Loucy (cell line): Measurements from ENCODE around the gene UQCR11.

Source experiments
- H2AFZ ChIP-seq: fragments of 200-600 bp; sonication (generic); 2 replicates; pipeline ENCODE4 v1.6.0; 2016; ENCODE audit warnings: antibody characterized with exemption, mild to moderate bottlenecking, low read length, moderate library complexity
- H3F3A ChIP-seq: fragments of 200-600 bp; 2 replicates; pipeline ENCODE4 v1.6.0; 2016; ENCODE audit warnings: antibody characterized with exemption, low read depth, mild to moderate bottlenecking
- H3K27me3 ChIP-seq: fragments of 200-600 bp; sonication (generic); 2 replicates; pipeline ENCODE4 v1.6.1; 2014; ENCODE audit warnings: low read length, mild to moderate bottlenecking; ENCODE audit not compliant: insufficient read depth, poor library complexity, severe bottlenecking
- H3K36me3 ChIP-seq: fragments of 200-600 bp; sonication (generic); 2 replicates; pipeline ENCODE4 v1.6.1; 2016; ENCODE audit warnings: low read length; ENCODE audit not compliant: insufficient read depth
- H3K4me1 ChIP-seq: fragments of 200-600 bp; sonication (generic); 2 replicates; pipeline ENCODE4 v1.5.1; 2014; ENCODE audit warnings: low read length, mild to moderate bottlenecking; ENCODE audit not compliant: insufficient read depth, poor library complexity, severe bottlenecking
- H3K4me2 ChIP-seq: fragments of 200-600 bp; sonication (generic); 2 replicates; pipeline ENCODE4 v1.6.0; 2014; ENCODE audit warnings: antibody characterized with exemption, low read length, low read depth, mild to moderate bottlenecking; ENCODE audit not compliant: poor library complexity, severe bottlenecking
- H3K4me3 ChIP-seq: fragments of 200-600 bp; sonication (generic); 2 replicates; pipeline ENCODE4 v1.5.1; 2014; ENCODE audit warnings: low read length, mild to moderate bottlenecking, mixed read lengths; ENCODE audit not compliant: poor library complexity, severe bottlenecking
- H3K79me2 ChIP-seq: fragments of 200-600 bp; sonication (generic); 2 replicates; pipeline ENCODE4 v1.6.1; 2014; ENCODE audit warnings: low read length; ENCODE audit not compliant: insufficient read depth
- H3K9ac ChIP-seq: fragments of 200-600 bp; sonication (generic); 2 replicates; pipeline ENCODE4 v1.6.0; 2014; ENCODE audit warnings: mild to moderate bottlenecking, low read depth, low read length, moderate library complexity; ENCODE audit not compliant: poor library complexity, severe bottlenecking
- H3K9me2 ChIP-seq: fragments of 200-600 bp; sonication (generic); replicated peaks from 2 replicates; pipeline ENCODE4 v1.6.1; 2016; ENCODE audit warnings: low read depth, low read length, mixed read lengths
- H3K9me3 ChIP-seq: fragments of 200-600 bp; sonication (generic); 2 replicates; pipeline ENCODE4 v1.6.1; 2014; ENCODE audit warnings: mild to moderate bottlenecking, antibody characterized with exemption, low read length, low read depth; ENCODE audit not compliant: insufficient read depth
- H4K20me1 ChIP-seq: fragments of 200-600 bp; sonication (generic); 2 replicates; pipeline ENCODE4 v1.6.0; 2014; ENCODE audit warnings: antibody characterized with exemption, low read length, mild to moderate bottlenecking; ENCODE audit not compliant: insufficient read depth, poor library complexity, severe bottlenecking
- CTCF ChIP-seq: fragments of 200-600 bp; sonication (generic); conservative IDR thresholded peaks from 2 replicates; pipeline ENCODE4 v1.5.1; 2014; ENCODE audit warnings: mild to moderate bottlenecking, antibody characterized with exemption, low read length
- EZH2phosphoT487 ChIP-seq: fragments of 200-600 bp; IDR thresholded peaks from 2 replicates; pipeline ENCODE4 v1.6.1; 2018; ENCODE audit warnings: antibody characterized with exemption, mild to moderate bottlenecking, moderate library complexity, borderline replicate concordance

UQCR11 gene

GRCh38 chr19:1585243-1585580 lies 20.1 kb downstream of the UQCR11 start:
- H3K4me3 ChIP-seq = no peak overlapping the region
- H3K27me3 ChIP-seq = no peaks in the 10 kb centered on the region
- peaks cover 54% of the 10 kb centered on the region for H3K79me2 ChIP-seq
- H3F3A ChIP-seq = no peaks in the 10 kb centered on the region
- no peak overlapping the region for H2AFZ ChIP-seq
- no peak overlapping the region for H3K9ac ChIP-seq
- no peaks in the 10 kb centered on the region for H3K9me2 ChIP-seq
- H3K4me2 ChIP-seq = no peak overlapping the region
- H3K4me1 ChIP-seq = peaks cover 5% of the 10 kb centered on the region
- H3K9me3 ChIP-seq = no peaks in the 10 kb centered on the region
- peaks cover 33% of the 10 kb centered on the region; the same call in 1 of the 2 replicates for H3K36me3 ChIP-seq
- TF ChIP-seq CTCF (no peak), EZH2phosphoT487 (no peak)
- H4K20me1 ChIP-seq = peaks cover 23% of the 10 kb centered on the region

DNA sequence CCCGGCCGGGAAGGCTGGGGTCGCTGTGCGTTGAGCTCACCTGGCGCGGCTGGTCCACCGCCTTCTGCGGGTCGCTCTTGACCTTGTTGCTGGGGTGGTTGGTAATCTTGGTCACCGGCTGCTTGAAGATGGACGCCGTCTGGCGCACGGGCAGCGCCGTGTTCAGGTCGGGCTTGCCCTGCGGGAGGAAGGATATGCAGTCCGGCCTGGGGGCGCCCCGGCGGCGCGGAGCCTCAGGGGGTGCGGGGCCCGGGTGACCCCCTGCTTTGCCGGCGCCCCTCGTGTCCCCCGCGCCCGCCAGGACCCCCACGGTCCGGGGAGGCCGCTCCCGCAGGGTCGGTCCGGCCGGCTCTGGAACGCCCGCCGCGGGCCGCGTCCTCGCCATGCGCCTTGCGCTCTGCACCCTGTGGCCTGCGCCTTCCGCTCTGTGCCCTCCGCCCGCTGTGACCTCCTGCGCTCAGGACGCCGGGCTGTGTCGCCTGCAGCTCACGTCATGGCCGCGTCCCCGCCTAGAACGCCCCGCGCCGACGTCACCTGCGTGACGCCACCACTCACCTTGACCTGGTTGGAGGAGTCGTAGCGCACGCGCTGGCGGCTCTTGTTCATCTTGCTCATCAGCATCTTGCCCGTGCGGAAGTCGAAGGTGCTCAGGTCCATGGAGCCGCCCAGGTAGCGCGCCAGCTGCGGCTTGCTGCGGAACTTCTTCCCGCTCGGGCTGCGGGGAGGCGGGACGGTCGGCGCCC lies 20.6 kb downstream of the UQCR11 start:
- Histone ChIP-seq H3K9me3 (no peaks in the 10 kb centered on the region), H3K4me3 (no peak overlapping the region), H2AFZ (no peak overlapping the region), H3K4me2 (no peak overlapping the region), H3K36me3 (peaks cover 38% of the 10 kb centered on the region; the same call in 1 of the 2 replicates), H3K79me2 (peaks cover 48% of the 10 kb centered on the region), H3K4me1 (peaks cover 4% of the 10 kb centered on the region), H3K27me3 (no peaks in the 10 kb centered on the region), H4K20me1 (peaks cover 18% of the 10 kb centered on the region), H3F3A (no peaks in the 10 kb centered on the region), H3K9me2 (no peaks in the 10 kb centered on the region), H3K9ac (no peak overlapping the region)
- no peak for TF ChIP-seq CTCF
- TF ChIP-seq EZH2phosphoT487 = no peak

GRCh38 chr19:1582201-1582600 lies 23.1 kb downstream of the UQCR11 start:
- Histone ChIP-seq H3K9ac (no peak overlapping the region), H3K9me2 (no peaks in the 10 kb centered on the region), H3K4me1 (no peaks in the 10 kb centered on the region), H3K9me3 (no peaks in the 10 kb centered on the region), H2AFZ (no peak overlapping the region), H3K4me2 (no peak overlapping the region), H3F3A (no peaks in the 10 kb centered on the region), H3K79me2 (peaks cover 24% of the 10 kb centered on the region), H4K20me1 (peaks cover 6% of the 10 kb centered on the region), H3K27me3 (no peaks in the 10 kb centered on the region), H3K36me3 (peaks cover 56% of the 10 kb centered on the region; the same call in 1 of the 2 replicates), H3K4me3 (no peak overlapping the region)
- TF ChIP-seq EZH2phosphoT487 (no peak), CTCF (no peak)
